Measurements from ENCODE around the gene PDZRN3. TPM values are rescaled to one million over a fixed set of nuclear protein-coding genes. Genes with fewer than 3 reads are reported as not detected.

PDZRN3 gene
- total RNA-seq, 1 experiment from 2014 or later: 0.17 TPM

DNA sequence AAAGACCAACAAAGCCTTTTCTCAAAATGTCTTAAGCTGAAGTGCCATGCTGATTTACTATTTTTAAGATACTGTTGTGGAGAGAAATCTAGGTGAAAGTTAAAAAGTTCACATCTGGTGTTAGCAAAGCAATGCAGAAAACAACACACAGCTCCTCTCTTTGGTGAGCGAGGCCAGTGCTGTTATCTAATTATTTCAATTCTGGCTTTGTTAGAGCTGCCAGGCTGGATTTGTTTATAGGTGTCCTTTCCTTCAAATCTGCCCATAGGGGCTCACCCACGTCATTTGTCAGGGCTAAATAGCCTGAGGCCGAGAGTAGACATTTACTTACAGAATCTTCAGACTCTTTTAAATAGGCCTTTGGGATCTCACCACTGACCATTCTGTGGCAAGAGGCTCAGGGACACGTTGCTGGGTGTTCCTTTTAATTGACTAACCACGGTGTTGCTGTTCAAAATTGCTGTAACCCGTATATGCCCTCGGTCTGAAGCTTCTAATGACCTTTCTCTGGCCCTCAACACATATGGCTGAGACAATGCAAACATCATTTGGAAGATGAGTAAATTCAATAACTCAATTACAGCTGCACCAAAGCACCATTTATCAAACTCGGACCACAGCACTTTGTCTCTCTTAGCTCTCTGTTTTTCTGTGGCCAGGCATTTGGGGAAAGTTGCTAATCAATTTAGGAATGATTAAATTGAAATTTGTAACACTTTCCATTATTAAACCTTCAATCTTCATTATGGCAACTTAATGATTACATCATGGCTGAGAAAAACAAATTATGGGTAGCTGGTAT is 152.6 kb downstream of the PDZRN3 start (continued):
- TF ChIP-seq, protein P1, sequence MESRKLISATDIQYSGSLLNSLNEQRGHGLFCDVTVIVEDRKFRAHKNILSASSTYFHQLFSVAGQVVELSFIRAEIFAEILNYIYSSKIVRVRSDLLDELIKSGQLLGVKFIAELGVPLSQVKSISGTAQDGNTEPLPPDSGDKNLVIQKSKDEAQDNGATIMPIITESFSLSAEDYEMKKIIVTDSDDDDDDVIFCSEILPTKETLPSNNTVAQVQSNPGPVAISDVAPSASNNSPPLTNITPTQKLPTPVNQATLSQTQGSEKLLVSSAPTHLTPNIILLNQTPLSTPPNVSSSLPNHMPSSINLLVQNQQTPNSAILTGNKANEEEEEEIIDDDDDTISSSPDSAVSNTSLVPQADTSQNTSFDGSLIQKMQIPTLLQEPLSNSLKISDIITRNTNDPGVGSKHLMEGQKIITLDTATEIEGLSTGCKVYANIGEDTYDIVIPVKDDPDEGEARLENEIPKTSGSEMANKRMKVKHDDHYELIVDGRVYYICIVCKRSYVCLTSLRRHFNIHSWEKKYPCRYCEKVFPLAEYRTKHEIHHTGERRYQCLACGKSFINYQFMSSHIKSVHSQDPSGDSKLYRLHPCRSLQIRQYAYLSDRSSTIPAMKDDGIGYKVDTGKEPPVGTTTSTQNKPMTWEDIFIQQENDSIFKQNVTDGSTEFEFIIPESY (IDR thresholded peaks at IDR 0.05; ENCODE audit: extremely low read depth, insufficient replicate concordance, low read length): no peak
- no peak for TF ChIP-seq POLR2A (IDR thresholded peaks at IDR 0.05; ENCODE audit: borderline replicate concordance, extremely low read depth, insufficient read depth, insufficient read length)
- no peak for TF ChIP-seq POLR2AphosphoS5 (IDR thresholded peaks at IDR 0.05; ENCODE audit: low read depth, low read length)

DNA sequence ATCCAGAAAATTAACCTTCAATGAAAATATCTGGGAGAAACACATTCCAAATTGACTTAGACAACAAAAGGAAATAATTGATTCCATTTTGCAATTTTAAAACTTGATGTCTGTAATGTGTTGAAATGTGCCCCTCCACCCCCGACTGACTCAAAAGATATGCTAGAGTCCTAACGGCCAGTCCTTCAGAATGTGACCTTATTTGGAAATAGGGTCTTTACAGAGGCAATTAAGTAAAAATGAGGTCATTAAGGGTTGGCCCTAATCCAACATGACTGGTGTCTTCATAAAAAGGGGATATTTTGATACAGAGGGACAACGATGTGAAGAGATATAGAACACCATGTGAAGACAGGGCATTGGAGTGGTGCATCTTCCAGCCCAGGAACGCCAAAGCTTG is 153.9 kb downstream of the PDZRN3 start:
- H3K79me2 ChIP-seq (ENCODE audit: insufficient read depth, low read length): no peaks in the 10 kb centered on the region
- ATAC-seq (no peak), DNase-seq (ENCODE audit: low read depth, low spot score) (no peak)
- TF ChIP-seq EZH2 (IDR thresholded peaks at IDR 0.05) (no peak), CEBPB (IDR thresholded peaks at IDR 0.05; ENCODE audit: low read depth) (no peak), EGR1 (IDR thresholded peaks at IDR 0.05; ENCODE audit: low read depth) (no peak), ZFX (IDR thresholded peaks at IDR 0.05) (no peak)
- TF ChIP-seq, protein P2, sequence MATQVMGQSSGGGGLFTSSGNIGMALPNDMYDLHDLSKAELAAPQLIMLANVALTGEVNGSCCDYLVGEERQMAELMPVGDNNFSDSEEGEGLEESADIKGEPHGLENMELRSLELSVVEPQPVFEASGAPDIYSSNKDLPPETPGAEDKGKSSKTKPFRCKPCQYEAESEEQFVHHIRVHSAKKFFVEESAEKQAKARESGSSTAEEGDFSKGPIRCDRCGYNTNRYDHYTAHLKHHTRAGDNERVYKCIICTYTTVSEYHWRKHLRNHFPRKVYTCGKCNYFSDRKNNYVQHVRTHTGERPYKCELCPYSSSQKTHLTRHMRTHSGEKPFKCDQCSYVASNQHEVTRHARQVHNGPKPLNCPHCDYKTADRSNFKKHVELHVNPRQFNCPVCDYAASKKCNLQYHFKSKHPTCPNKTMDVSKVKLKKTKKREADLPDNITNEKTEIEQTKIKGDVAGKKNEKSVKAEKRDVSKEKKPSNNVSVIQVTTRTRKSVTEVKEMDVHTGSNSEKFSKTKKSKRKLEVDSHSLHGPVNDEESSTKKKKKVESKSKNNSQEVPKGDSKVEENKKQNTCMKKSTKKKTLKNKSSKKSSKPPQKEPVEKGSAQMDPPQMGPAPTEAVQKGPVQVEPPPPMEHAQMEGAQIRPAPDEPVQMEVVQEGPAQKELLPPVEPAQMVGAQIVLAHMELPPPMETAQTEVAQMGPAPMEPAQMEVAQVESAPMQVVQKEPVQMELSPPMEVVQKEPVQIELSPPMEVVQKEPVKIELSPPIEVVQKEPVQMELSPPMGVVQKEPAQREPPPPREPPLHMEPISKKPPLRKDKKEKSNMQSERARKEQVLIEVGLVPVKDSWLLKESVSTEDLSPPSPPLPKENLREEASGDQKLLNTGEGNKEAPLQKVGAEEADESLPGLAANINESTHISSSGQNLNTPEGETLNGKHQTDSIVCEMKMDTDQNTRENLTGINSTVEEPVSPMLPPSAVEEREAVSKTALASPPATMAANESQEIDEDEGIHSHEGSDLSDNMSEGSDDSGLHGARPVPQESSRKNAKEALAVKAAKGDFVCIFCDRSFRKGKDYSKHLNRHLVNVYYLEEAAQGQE (IDR thresholded peaks at IDR 0.05; ENCODE audit: low read depth): no peak
- TF ChIP-seq, protein P3, sequence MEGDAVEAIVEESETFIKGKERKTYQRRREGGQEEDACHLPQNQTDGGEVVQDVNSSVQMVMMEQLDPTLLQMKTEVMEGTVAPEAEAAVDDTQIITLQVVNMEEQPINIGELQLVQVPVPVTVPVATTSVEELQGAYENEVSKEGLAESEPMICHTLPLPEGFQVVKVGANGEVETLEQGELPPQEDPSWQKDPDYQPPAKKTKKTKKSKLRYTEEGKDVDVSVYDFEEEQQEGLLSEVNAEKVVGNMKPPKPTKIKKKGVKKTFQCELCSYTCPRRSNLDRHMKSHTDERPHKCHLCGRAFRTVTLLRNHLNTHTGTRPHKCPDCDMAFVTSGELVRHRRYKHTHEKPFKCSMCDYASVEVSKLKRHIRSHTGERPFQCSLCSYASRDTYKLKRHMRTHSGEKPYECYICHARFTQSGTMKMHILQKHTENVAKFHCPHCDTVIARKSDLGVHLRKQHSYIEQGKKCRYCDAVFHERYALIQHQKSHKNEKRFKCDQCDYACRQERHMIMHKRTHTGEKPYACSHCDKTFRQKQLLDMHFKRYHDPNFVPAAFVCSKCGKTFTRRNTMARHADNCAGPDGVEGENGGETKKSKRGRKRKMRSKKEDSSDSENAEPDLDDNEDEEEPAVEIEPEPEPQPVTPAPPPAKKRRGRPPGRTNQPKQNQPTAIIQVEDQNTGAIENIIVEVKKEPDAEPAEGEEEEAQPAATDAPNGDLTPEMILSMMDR (IDR thresholded peaks at IDR 0.05 in 2 of 3, conservative IDR thresholded peaks at IDR 0.05 in 1 of 3; ENCODE audit: borderline replicate concordance in 1 of 3, insufficient read depth in 1 of 3, low read depth in 2 of 3, low read length in 2 of 3): no peak
- TF ChIP-seq, protein P4, sequence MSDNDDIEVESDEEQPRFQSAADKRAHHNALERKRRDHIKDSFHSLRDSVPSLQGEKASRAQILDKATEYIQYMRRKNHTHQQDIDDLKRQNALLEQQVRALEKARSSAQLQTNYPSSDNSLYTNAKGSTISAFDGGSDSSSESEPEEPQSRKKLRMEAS (IDR thresholded peaks at IDR 0.05): no peak
- no TSS peak for BruUV-seq (replicated peaks)
- POLR2A ChIA-PET: no interaction called here
- H3K27ac ChIP-seq (ENCODE audit: low read depth, low read length): no peak overlapping the region
- CTCF ChIA-PET: no interaction called here
- H3K27me3 ChIP-seq (ENCODE audit: insufficient read depth, low read length): peaks cover 6% of the 10 kb centered on the region
- RAD21 ChIA-PET (ENCODE audit: low non-redundant PET in 1 of 2, low total read pairs in 2 of 2, uncharacterized antibody in 2 of 2, unreplicated experiment in 2 of 2): no interaction called here
- H4K20me1 ChIP-seq (ENCODE audit: insufficient read depth): no peaks in the 10 kb centered on the region
- no peaks in the 10 kb centered on the region for H3K9me3 ChIP-seq (ENCODE audit: control insufficient read depth in 1 of 2, insufficient read depth in 1 of 2, low read depth in 1 of 2, low read length in 2 of 2)
- no peak overlapping the region for H3K4me3 ChIP-seq (replicated peaks in 1 of 2; ENCODE audit: low read depth in 1 of 2, low read length in 2 of 2)
- no peak overlapping the region for H2AFZ ChIP-seq (ENCODE audit: low read depth, low read length, poor library complexity, severe bottlenecking)
- H3K4me2 ChIP-seq (ENCODE audit: low read length): no peak overlapping the region
- no peaks in the 10 kb centered on the region for H3K9me2 ChIP-seq (ENCODE audit: insufficient read depth)
- intact Hi-C loops (cut with micrococcal nuclease): no loop called here
- no peak overlapping the region for H3K9ac ChIP-seq (ENCODE audit: low read length)
- no peaks in the 10 kb centered on the region for H3K4me1 ChIP-seq (ENCODE audit: control insufficient read depth in 1 of 2, insufficient read depth in 2 of 2, low read length in 2 of 2)
- H3K36me3 ChIP-seq (ENCODE audit: control insufficient read depth in 1 of 2, insufficient read depth in 2 of 2, low read length in 2 of 2): no peaks in the 10 kb centered on the region

Data from HCT116 (cell line).